T-helper 17 cell (primary cell): ENCODE data around the gene ONECUT3. TPM values are rescaled to one million over a fixed set of nuclear protein-coding genes. Genes with fewer than 3 reads are reported as not detected.
A peak's percentile ranks its signal among the peaks of the same experiment; 100 is the strongest.
"Not testable (repeated sequence)": the region's sequence is repeated elsewhere in the genome, so short reads cannot be mapped to it uniquely, and the experiment has no call there.

Source experiments
- ATAC-seq: fragments of 150-1000 bp; cut with Tn5 transposase; 2 replicates; pipeline ENCODE4 v1.10.0; 2021; ENCODE audit warnings: mild to moderate bottlenecking, moderate library complexity
- DNase-seq, 3 donors: peaks; one replicate each; pipeline versions ENCODE4 v3.0.0 to v3.0.0-alpha.2; 2020 to 2021
- H3K9me3 ChIP-seq: one replicate; pipeline ENCODE4 v1.7.0; 2013; ENCODE audit warnings: low read length, mild to moderate bottlenecking; ENCODE audit not compliant: control insufficient read depth, poor library complexity, severe bottlenecking
- H3K27ac Mint-ChIP-seq: one replicate; pipeline ENCODE4 v1.8.0; 2022; ENCODE audit warnings: mild to moderate bottlenecking, moderate library complexity, mixed read lengths
- H3K27me3 Mint-ChIP-seq: one replicate; pipeline ENCODE4 v1.8.0; 2022; ENCODE audit warnings: mixed read lengths
- H3K36me3 Mint-ChIP-seq: one replicate; pipeline ENCODE4 v1.8.0; 2022; ENCODE audit warnings: low read depth, mixed read lengths
- H3K4me1 Mint-ChIP-seq: one replicate; pipeline ENCODE4 v1.8.0; 2022; ENCODE audit warnings: mild to moderate bottlenecking, mixed read lengths
- H3K4me3 Mint-ChIP-seq: one replicate; pipeline ENCODE4 v1.8.0; 2022; ENCODE audit warnings: mild to moderate bottlenecking, moderate library complexity, mixed read lengths
- total RNA-seq, 4 donors: library from RNA in 2 of 4; stranded (reverse) in 2 of 4; gene quantifications; one replicate each; pipeline ENCODE4 v1.2.3 and lab custom pipeline; 2022 to 2026

Gene ONECUT3
- total RNA-seq (not detected), total RNA-seq (lab: John Stamatoyannopoulos, UW) (0 reads per million in 2 donors)

GRCh38 chr19:1752757-1753728 is at the start of gene ONECUT3:
TSS of gene ONECUT3 (plus strand) at chr19:1753506. CDS start at chr19:1753663, 157 bp downstream.
- DNase-seq (no peak), ATAC-seq (no peak)
- no peaks in the 10 kb centered on the region for H3K9me3 ChIP-seq
- H3K4me3 Mint-ChIP-seq = peak within 1 kb of the TSS; percentile 60
- H3K4me1 Mint-ChIP-seq = peaks cover 11% of the 10 kb centered on the region
- peaks cover 2% of the 10 kb centered on the region for H3K36me3 Mint-ChIP-seq
- H3K27ac Mint-ChIP-seq = peak within 1 kb of the TSS; percentile 32
- peaks cover 41% of the 10 kb centered on the region for H3K27me3 Mint-ChIP-seq

- no peak for ATAC-seq
- Mint-ChIP-seq H3K4me3 (no peak overlapping the region), H3K4me1 (peaks cover 8% of the 10 kb centered on the region), H3K36me3 (peaks cover 10% of the 10 kb centered on the region), H3K27me3 (peaks cover 22% of the 10 kb centered on the region), H3K27ac (no peak overlapping the region)
- DNase-seq = no peak
- no peaks in the 10 kb centered on the region for H3K9me3 ChIP-seq
Observed at GRCh38 chr19:1704339-1704738, 49.0 kb upstream of the ONECUT3 start.

GRCh38 chr19:1705367-1705766 is 47.9 kb upstream of the ONECUT3 start:
- DNase-seq (no peak), ATAC-seq (no peak)
- Mint-ChIP-seq H3K36me3 (peaks cover 10% of the 10 kb centered on the region), H3K4me1 (peaks cover 8% of the 10 kb centered on the region), H3K27me3 (peaks cover 25% of the 10 kb centered on the region), H3K27ac (no peak overlapping the region), H3K4me3 (no peak overlapping the region)
- H3K9me3 ChIP-seq = no peaks in the 10 kb centered on the region

GRCh38 chr19:1706646-1707045 is 46.7 kb upstream of the ONECUT3 start:
- H3K27me3 Mint-ChIP-seq = peaks cover 13% of the 10 kb centered on the region
- not testable (repeated sequence) for H3K4me3 Mint-ChIP-seq, H3K36me3 Mint-ChIP-seq, H3K27ac Mint-ChIP-seq, H3K4me1 Mint-ChIP-seq, H3K9me3 ChIP-seq, ATAC-seq, DNase-seq

GRCh38 chr19:1707240-1707639 is 46.1 kb upstream of the ONECUT3 start:
- Mint-ChIP-seq H3K4me3 (no peak overlapping the region), H3K4me1 (no peaks in the 10 kb centered on the region), H3K27ac (no peak overlapping the region), H3K36me3 (peaks cover 5% of the 10 kb centered on the region), H3K27me3 (peaks cover 9% of the 10 kb centered on the region)
- no peaks in the 10 kb centered on the region for H3K9me3 ChIP-seq
- no peak for ATAC-seq
- DNase-seq = no peak

- peaks cover 12% of the 10 kb centered on the region for H3K36me3 Mint-ChIP-seq
- peaks cover 2% of the 10 kb centered on the region for H3K4me1 Mint-ChIP-seq
- peaks cover 8% of the 10 kb centered on the region for H3K27me3 Mint-ChIP-seq
- DNase-seq = no peak
- no peak overlapping the region for H3K4me3 Mint-ChIP-seq
- no peak for ATAC-seq
- H3K9me3 ChIP-seq = no peaks in the 10 kb centered on the region
- H3K27ac Mint-ChIP-seq = no peak overlapping the region
Observed at GRCh38 chr19:1713170-1713569, 40.1 kb upstream of the ONECUT3 start.

- H3K9me3 ChIP-seq = no peaks in the 10 kb centered on the region
- peaks cover 2% of the 10 kb centered on the region for H3K4me1 Mint-ChIP-seq
- H3K4me3 Mint-ChIP-seq = no peak overlapping the region
- no peak overlapping the region for H3K27ac Mint-ChIP-seq
- peaks cover 12% of the 10 kb centered on the region for H3K27me3 Mint-ChIP-seq
- ATAC-seq (no peak), DNase-seq (no peak)
- peaks cover 12% of the 10 kb centered on the region for H3K36me3 Mint-ChIP-seq
Observed at GRCh38 chr19:1715540-1715939, 37.8 kb upstream of the ONECUT3 start.

- no peaks in the 10 kb centered on the region for H3K9me3 ChIP-seq
- no peak for ATAC-seq
- H3K4me1 Mint-ChIP-seq = peaks cover 2% of the 10 kb centered on the region
- peaks cover 12% of the 10 kb centered on the region for H3K36me3 Mint-ChIP-seq
- H3K4me3 Mint-ChIP-seq = no peak overlapping the region
- peaks cover 30% of the 10 kb centered on the region for H3K27me3 Mint-ChIP-seq
- no peak for DNase-seq
- no peak overlapping the region for H3K27ac Mint-ChIP-seq
Observed at GRCh38 chr19:1717200-1717969, 35.9 kb upstream of the ONECUT3 start.

- no peak overlapping the region for H3K27ac Mint-ChIP-seq
- no peak overlapping the region for H3K4me3 Mint-ChIP-seq
- no peak for ATAC-seq
- DNase-seq = no peak
- peaks cover 32% of the 10 kb centered on the region for H3K27me3 Mint-ChIP-seq
- H3K4me1 Mint-ChIP-seq = peaks cover 2% of the 10 kb centered on the region
- no peaks in the 10 kb centered on the region for H3K9me3 ChIP-seq
- H3K36me3 Mint-ChIP-seq = peaks cover 12% of the 10 kb centered on the region
Observed at GRCh38 chr19:1717970-1718264, 35.4 kb upstream of the ONECUT3 start.

- DNase-seq = no peak
- peaks cover 12% of the 10 kb centered on the region for H3K36me3 Mint-ChIP-seq
- H3K27me3 Mint-ChIP-seq = peaks cover 36% of the 10 kb centered on the region
- no peak overlapping the region for H3K27ac Mint-ChIP-seq
- H3K4me3 Mint-ChIP-seq = no peak overlapping the region
- peaks cover 3% of the 10 kb centered on the region for H3K4me1 Mint-ChIP-seq
- ATAC-seq = no peak
- H3K9me3 ChIP-seq = no peaks in the 10 kb centered on the region
Observed at GRCh38 chr19:1718420-1719291, 34.6 kb upstream of the ONECUT3 start.

GRCh38 chr19:1719519-1719918 is 33.8 kb upstream of the ONECUT3 start:
- peaks cover 4% of the 10 kb centered on the region for H3K4me1 Mint-ChIP-seq
- ATAC-seq (no peak), DNase-seq (no peak)
- H3K27ac Mint-ChIP-seq = no peak overlapping the region
- peaks cover 12% of the 10 kb centered on the region for H3K36me3 Mint-ChIP-seq
- no peaks in the 10 kb centered on the region for H3K9me3 ChIP-seq
- peaks cover 38% of the 10 kb centered on the region for H3K27me3 Mint-ChIP-seq
- H3K4me3 Mint-ChIP-seq = no peak overlapping the region

- peaks cover 4% of the 10 kb centered on the region for H3K4me1 Mint-ChIP-seq
- ATAC-seq (no peak), DNase-seq (no peak)
- H3K27me3 Mint-ChIP-seq = peaks cover 38% of the 10 kb centered on the region
- H3K36me3 Mint-ChIP-seq = peaks cover 12% of the 10 kb centered on the region
- H3K27ac Mint-ChIP-seq = no peak overlapping the region
- H3K4me3 Mint-ChIP-seq = no peak overlapping the region
- H3K9me3 ChIP-seq = no peaks in the 10 kb centered on the region
Observed at GRCh38 chr19:1720237-1720636, 33.1 kb upstream of the ONECUT3 start.
